GM08714 (cell line): ENCODE results near the gene DAPP1.

Experiments used
- H3K4me3 ChIP-seq: fragments of 200-500 bp; sonication (Bioruptor generic); 2 replicates; pipeline ENCODE4 v1.5.1; 2014; ENCODE audit warnings: mild to moderate bottlenecking, low read length, inconsistent platforms
- ZNF274 ChIP-seq: IDR thresholded peaks from 2 replicates; pipeline ENCODE4 v1.6.1; 2012; ENCODE audit warnings: mild to moderate bottlenecking, low read depth, low read length

Gene DAPP1

GRCh38 chr4:99856166-99856565 lies 39.5 kb downstream of the DAPP1 start:
- no peak for TF ChIP-seq ZNF274

GRCh38 chr4:99857307-99857706 lies 40.7 kb downstream of the DAPP1 start:
- H3K4me3 ChIP-seq, result no peak overlapping the region
- no peak for TF ChIP-seq ZNF274

More at GRCh38 chr4:99856166-99856565, 39.5 kb downstream of the DAPP1 start:
- H3K4me3 ChIP-seq, result no peak overlapping the region

GRCh38 chr4:99859618-99860017 lies 43.0 kb downstream of the DAPP1 start:
- no peak for TF ChIP-seq ZNF274
- H3K4me3 ChIP-seq, result no peak overlapping the region; the same call in 1 of the 2 replicates

- H3K4me3 ChIP-seq, result no peak overlapping the region
- TF ChIP-seq ZNF274, result no peak
These were observed 43.9 kb downstream of the DAPP1 start for GRCh38 chr4:99860521-99860920.

GRCh38 chr4:99861120-99861905 lies 44.7 kb downstream of the DAPP1 start:
- no peak overlapping the region for H3K4me3 ChIP-seq
- TF ChIP-seq ZNF274, result no peak

- TF ChIP-seq ZNF274, result no peak
- H3K4me3 ChIP-seq, result no peak overlapping the region
These were observed 47.2 kb downstream of the DAPP1 start for GRCh38 chr4:99863804-99864203.

GRCh38 chr4:99868126-99868596 lies 51.5 kb downstream of the DAPP1 start:
- no peak for TF ChIP-seq ZNF274
- no peak overlapping the region for H3K4me3 ChIP-seq

- no peak overlapping the region for H3K4me3 ChIP-seq
- no peak for TF ChIP-seq ZNF274
These were observed 55.9 kb downstream of the DAPP1 start for GRCh38 chr4:99872570-99872969.

GRCh38 chr4:99875071-99875470 lies 58.4 kb downstream of the DAPP1 start:
- no peak for TF ChIP-seq ZNF274
- H3K4me3 ChIP-seq, result no peak overlapping the region

- no peak overlapping the region for H3K4me3 ChIP-seq
- TF ChIP-seq ZNF274, result no peak
These were observed 60.3 kb downstream of the DAPP1 start for GRCh38 chr4:99876946-99877345.

GRCh38 chr4:99878604-99879003 lies 62.0 kb downstream of the DAPP1 start:
- no peak overlapping the region for H3K4me3 ChIP-seq
- no peak for TF ChIP-seq ZNF274

GRCh38 chr4:99879458-99879857 lies 62.8 kb downstream of the DAPP1 start:
- TF ChIP-seq ZNF274, result no peak
- no peak overlapping the region for H3K4me3 ChIP-seq

GRCh38 chr4:99885063-99885664 lies 68.5 kb downstream of the DAPP1 start:
- TF ChIP-seq ZNF274, result no peak
- no peak overlapping the region for H3K4me3 ChIP-seq

- H3K4me3 ChIP-seq, result no peak overlapping the region
- TF ChIP-seq ZNF274, result no peak
These were observed 69.1 kb downstream of the DAPP1 start for GRCh38 chr4:99885687-99886086.

GRCh38 chr4:99886146-99886545 lies 69.5 kb downstream of the DAPP1 start:
- no peak overlapping the region for H3K4me3 ChIP-seq
- no peak for TF ChIP-seq ZNF274
